Coronary artery (tissue), 2 donors: ENCODE measurements around the gene CCDC3.
A peak's percentile ranks its signal among the peaks of the same experiment; 100 is the strongest.

ENCODE experiments used
- DNase-seq: peaks from one replicate; pipeline ENCODE4 v3.0.0-alpha.2; 2017; ENCODE audit warnings: low spot score
- H3K27ac ChIP-seq, 2 donors: fragments of 200-600 bp; sonication (generic); one replicate each; pipeline ENCODE4 v1.5.1; 2016 to 2019
- H3K4me3 ChIP-seq: fragments of 200-600 bp; sonication (generic); 2 replicates; pipeline ENCODE4 v1.5.1; 2016; ENCODE audit warnings: mild to moderate bottlenecking, moderate library complexity
- TF ChIP-seq, protein P1 (sequence below): fragments of 200-600 bp; sonication (generic); IDR thresholded peaks from one replicate; pipeline ENCODE4 v1.5.1; 2019; ENCODE audit warnings: antibody characterized with exemption

The CCDC3 gene

GRCh38 chr10:13001041-13001886 is at the start of gene CCDC3:
Gene CCDC3, minus strand, starts transcription at chr10:13001713. Its CDS starts 143 bp downstream, at chr10:13001570.
- H3K27ac ChIP-seq = peak within 1 kb of the TSS; percentile 72 to 83
- TF ChIP-seq, protein P1, sequence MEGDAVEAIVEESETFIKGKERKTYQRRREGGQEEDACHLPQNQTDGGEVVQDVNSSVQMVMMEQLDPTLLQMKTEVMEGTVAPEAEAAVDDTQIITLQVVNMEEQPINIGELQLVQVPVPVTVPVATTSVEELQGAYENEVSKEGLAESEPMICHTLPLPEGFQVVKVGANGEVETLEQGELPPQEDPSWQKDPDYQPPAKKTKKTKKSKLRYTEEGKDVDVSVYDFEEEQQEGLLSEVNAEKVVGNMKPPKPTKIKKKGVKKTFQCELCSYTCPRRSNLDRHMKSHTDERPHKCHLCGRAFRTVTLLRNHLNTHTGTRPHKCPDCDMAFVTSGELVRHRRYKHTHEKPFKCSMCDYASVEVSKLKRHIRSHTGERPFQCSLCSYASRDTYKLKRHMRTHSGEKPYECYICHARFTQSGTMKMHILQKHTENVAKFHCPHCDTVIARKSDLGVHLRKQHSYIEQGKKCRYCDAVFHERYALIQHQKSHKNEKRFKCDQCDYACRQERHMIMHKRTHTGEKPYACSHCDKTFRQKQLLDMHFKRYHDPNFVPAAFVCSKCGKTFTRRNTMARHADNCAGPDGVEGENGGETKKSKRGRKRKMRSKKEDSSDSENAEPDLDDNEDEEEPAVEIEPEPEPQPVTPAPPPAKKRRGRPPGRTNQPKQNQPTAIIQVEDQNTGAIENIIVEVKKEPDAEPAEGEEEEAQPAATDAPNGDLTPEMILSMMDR = no peak
- peak within 1 kb of the TSS; percentile 82 for H3K4me3 ChIP-seq
- DNase-seq = peak; percentile 75

GRCh38 chr10:13051126-13051694 is 49.7 kb upstream of the CCDC3 start:
- H3K4me3 ChIP-seq = no peak overlapping the region
- no peak for DNase-seq
- TF ChIP-seq, protein P1 = no peak
- no peak overlapping the region for H3K27ac ChIP-seq

DNA sequence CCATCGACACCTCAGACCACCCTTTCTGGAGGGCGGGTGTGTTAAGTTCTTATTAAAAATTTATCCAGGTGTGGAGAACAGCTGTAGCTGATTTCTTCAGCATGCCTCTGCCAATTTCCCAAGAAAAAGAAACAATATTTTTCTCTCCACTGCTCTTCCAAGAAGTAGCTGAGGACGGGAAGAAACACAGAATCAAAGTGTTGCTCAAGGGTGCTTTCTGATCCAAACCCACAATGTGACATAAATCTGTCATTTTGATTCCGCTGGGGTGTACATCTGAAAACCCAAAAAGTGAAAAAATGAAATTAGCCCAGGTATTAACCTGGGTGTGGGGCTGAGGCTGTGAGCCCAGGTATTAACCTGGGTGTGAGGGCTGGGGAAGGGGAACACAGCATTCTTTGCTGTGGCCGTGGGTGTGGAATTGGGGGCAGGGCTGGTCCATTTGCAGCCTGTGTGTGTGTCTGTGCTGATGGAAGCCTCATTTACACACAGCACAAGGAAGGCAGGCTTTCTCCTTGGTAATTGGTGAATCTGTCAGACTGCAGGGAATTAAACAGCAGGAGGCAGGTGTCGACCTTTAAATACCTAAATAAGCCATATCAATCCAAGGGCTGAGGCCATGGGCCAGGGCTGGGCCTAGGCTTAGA is 48.4 kb upstream of the CCDC3 start:
- TF ChIP-seq, protein P1 = no peak
- Histone ChIP-seq H3K27ac (no peak overlapping the region), H3K4me3 (no peak overlapping the region)
- no peak for DNase-seq

DNA sequence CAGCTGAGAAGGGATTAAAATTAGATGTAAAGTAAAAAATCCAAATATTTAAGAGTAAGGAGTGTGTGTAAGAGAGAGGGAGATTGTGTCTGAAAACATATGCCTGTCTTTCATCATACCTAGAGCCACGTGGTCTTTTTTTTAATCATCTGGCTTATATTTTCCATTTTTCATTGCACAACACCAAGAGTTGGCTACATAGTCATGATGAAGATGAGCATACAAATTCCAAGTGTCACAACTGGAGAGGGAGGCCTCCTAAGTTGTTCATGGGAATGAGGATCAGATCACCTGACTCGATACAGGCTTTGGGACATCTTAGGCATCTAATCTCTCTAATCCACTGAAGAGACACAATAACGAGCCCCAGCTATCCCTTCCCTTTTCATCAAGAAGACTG is 47.2 kb upstream of the CCDC3 start:
- H3K27ac ChIP-seq = no peak overlapping the region
- H3K4me3 ChIP-seq = no peak overlapping the region
- no peak for DNase-seq
- TF ChIP-seq, protein P1 = no peak

GRCh38 chr10:13047529-13048206 is 46.2 kb upstream of the CCDC3 start:
- TF ChIP-seq, protein P1 = no peak
- Histone ChIP-seq H3K4me3 (no peak overlapping the region), H3K27ac (no peak overlapping the region)
- DNase-seq = no peak

DNA sequence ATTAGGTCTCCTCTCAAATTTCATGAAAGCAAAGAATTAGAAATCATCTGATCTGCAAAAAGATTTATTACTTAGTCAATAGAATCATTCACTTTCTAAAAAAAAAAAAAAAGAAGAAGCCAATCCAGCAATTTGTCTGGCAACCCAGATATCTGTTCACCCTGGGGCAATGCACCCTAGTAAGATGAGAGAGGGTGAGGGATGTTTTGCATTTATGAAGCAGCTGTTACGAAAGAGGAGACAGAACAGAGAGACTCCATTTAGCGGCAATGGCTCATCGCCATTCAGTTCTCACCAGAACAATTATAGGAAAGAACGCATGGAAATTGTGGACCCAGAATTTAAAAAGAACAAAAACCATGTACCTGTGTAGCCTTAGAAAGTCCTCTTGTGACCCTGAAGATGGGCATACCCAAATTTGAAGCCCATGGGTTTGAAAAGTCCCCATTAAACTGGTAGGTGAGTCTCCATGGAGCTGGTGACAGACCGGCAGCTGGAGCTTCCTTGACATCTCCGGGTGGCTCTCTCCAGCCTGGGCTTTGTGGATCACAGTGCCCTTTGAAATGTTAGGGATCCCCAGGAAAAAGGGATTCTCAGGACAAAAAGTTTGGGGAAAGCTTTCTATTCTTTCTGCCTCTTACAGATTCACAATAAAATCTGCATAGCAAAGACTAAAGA is 45.5 kb upstream of the CCDC3 start:
- Histone ChIP-seq H3K27ac (no peak overlapping the region), H3K4me3 (no peak overlapping the region)
- TF ChIP-seq, protein P1 = no peak
- no peak for DNase-seq
